Fibroblast of skin of scalp (primary cell): ENCODE data around the gene SHANK2.

Experiments used
- DNase-seq: peaks from one replicate; pipeline ENCODE4 v3.0.0-alpha.2; 2013

SHANK2 gene

GRCh38 chr11:71222318-71223080 lies 29.9 kb downstream of the SHANK2 start:
- DNase-seq: no peak

GRCh38 chr11:71221821-71222220 lies 30.6 kb downstream of the SHANK2 start:
- DNase-seq: no peak

GRCh38 chr11:71221201-71221600 lies 31.2 kb downstream of the SHANK2 start:
- DNase-seq: no peak

GRCh38 chr11:71218789-71219499 lies 33.4 kb downstream of the SHANK2 start:
- no peak for DNase-seq

GRCh38 chr11:71215425-71215965 lies 36.9 kb downstream of the SHANK2 start:
- no peak for DNase-seq

GRCh38 chr11:71214553-71215424 lies 37.6 kb downstream of the SHANK2 start:
- DNase-seq: no peak

GRCh38 chr11:71213696-71214552 lies 38.5 kb downstream of the SHANK2 start:
- DNase-seq: no peak

- peak; percentile 2 for DNase-seq
Observed at GRCh38 chr11:71212871-71213559, 39.4 kb downstream of the SHANK2 start.

- no peak for DNase-seq
Observed at GRCh38 chr11:71211631-71212030, 40.7 kb downstream of the SHANK2 start.

GRCh38 chr11:71210861-71211260 lies 41.5 kb downstream of the SHANK2 start:
- DNase-seq: no peak

- no peak for DNase-seq
Observed at GRCh38 chr11:71209656-71210055, 42.7 kb downstream of the SHANK2 start.

GRCh38 chr11:71209181-71209580 lies 43.2 kb downstream of the SHANK2 start:
- DNase-seq: no peak

GRCh38 chr11:71208011-71208774 lies 44.2 kb downstream of the SHANK2 start:
- DNase-seq: no peak

GRCh38 chr11:71207563-71207962 lies 44.8 kb downstream of the SHANK2 start:
- no peak for DNase-seq

- DNase-seq: peak; percentile 3
Observed at GRCh38 chr11:71206186-71206585, 46.2 kb downstream of the SHANK2 start.

GRCh38 chr11:71204748-71205664 lies 47.4 kb downstream of the SHANK2 start:
- no peak for DNase-seq

GRCh38 chr11:71204294-71204693 lies 48.1 kb downstream of the SHANK2 start:
- no peak for DNase-seq

- no peak for DNase-seq
Observed at GRCh38 chr11:71203681-71204080, 48.7 kb downstream of the SHANK2 start.

- DNase-seq: no peak
Observed at GRCh38 chr11:71202966-71203365, 49.4 kb downstream of the SHANK2 start.
